Right lobe of liver (tissue), 4 donors: ENCODE results near the gene METAP1.

Experiments
- POLR2A ChIP-seq: fragments of 450-650 bp; IDR thresholded peaks from one replicate; pipeline ENCODE4 v1.6.1; 2017; ENCODE audit warnings: antibody characterized with exemption, mild to moderate bottlenecking
- TF ChIP-seq, protein P1 (sequence below), 4 donors: fragments of 200-600 bp in 3 of 4; fragments of 450-650 bp in 1 of 4; IDR thresholded peaks; one replicate each; pipeline versions ENCODE4 v1.5.1 to v1.8.0; 2016 to 2022; ENCODE audit warnings: antibody characterized with exemption in 4 of 4, mild to moderate bottlenecking in 2 of 4
- donor health status: DM: no; HTN: no; CAD: no.
- donor health status: DM: no; HTN: no; CAD: no.
- donor health status: DM: no; HTN: yes; CAD: no.

GRCh38 chr4:98958065-98958464, 37.5 kb upstream of the METAP1 start:
- TF ChIP-seq POLR2A: no peak
- TF ChIP-seq, protein P1, sequence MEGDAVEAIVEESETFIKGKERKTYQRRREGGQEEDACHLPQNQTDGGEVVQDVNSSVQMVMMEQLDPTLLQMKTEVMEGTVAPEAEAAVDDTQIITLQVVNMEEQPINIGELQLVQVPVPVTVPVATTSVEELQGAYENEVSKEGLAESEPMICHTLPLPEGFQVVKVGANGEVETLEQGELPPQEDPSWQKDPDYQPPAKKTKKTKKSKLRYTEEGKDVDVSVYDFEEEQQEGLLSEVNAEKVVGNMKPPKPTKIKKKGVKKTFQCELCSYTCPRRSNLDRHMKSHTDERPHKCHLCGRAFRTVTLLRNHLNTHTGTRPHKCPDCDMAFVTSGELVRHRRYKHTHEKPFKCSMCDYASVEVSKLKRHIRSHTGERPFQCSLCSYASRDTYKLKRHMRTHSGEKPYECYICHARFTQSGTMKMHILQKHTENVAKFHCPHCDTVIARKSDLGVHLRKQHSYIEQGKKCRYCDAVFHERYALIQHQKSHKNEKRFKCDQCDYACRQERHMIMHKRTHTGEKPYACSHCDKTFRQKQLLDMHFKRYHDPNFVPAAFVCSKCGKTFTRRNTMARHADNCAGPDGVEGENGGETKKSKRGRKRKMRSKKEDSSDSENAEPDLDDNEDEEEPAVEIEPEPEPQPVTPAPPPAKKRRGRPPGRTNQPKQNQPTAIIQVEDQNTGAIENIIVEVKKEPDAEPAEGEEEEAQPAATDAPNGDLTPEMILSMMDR (IDR thresholded peaks at IDR 0.05): no peak
